ENCODE results near the gene SPOP.
"Not testable (repeated sequence)": the region's sequence is repeated elsewhere in the genome, so short reads cannot be mapped to it uniquely, and the experiment has no call there.

SPOP gene

DNA sequence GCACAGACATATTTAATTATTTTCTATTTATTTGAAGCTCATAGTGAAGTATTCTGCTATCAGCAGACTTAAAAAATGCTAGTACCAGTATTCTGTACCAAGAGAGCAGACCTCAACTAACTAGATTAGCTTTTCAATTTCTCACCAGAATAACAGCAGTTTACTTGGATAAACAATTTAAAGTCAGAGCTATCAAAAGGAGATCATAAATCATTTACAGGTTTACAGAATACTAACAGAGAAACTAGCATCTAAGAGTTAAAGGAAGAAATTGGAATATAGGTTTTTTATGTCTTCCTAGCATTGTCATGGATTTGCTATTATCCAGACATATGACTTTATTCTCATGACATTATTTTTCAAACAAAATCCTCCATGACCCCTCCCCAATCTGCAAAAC, 3.4 kb downstream of the SPOP start:
- TF ChIP-seq TAF1 (IDR thresholded peaks at IDR 0.05; ENCODE audit: borderline replicate concordance, low read depth, low read length) (no peak), POLR2A (IDR thresholded peaks at IDR 0.05; ENCODE audit: low read depth, low read length) (no peak), POLR2AphosphoS5 (IDR thresholded peaks at IDR 0.05; ENCODE audit: low read depth, low read length) (no peak)
- DNase-seq (ENCODE audit: insufficient read length) (no peak), FAIRE-seq (no peak)

DNA sequence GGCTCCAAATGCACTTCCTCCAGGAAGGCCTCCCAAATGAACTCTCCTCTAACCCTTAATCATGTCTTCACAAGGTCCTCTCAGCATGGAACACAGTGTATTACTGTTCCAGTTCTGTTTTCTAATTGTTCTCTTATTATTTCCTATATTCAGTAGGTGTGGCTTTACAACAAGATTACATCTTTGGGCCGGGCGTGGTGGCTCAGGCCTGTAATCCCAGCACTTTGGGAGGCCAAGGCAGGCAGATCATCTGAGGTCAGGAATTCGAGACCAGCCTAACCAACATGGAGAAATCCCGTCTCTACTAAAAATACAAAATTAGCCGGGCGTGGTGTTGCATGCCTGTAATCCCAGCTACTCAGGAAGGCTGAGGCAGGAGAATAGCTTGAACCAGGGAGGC, 4.2 kb downstream of the SPOP start:
- not testable (repeated sequence) for DNase-seq (ENCODE audit: insufficient read length); FAIRE-seq

DNA sequence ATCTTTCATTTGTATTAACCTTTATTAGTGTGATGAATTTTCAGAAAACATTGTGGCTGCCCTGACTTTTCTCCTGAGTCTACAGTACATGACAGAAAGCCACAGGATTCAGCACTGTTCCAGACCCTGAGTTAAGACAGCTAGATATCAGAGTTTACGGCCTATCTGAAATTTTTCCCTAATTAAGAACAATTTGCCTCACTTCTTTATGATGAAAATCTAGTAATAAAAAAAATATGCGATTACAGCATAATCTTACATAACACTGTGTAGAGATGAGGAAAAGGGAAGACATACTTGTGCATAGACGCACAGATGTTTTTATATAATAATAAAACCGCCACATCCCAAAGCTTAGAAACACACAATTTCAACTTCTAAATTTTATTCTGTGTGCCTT, 7.3 kb downstream of the SPOP start:
- FAIRE-seq (no peak), DNase-seq (ENCODE audit: insufficient read length) (no peak)
- TF ChIP-seq TAF1 (IDR thresholded peaks at IDR 0.05; ENCODE audit: borderline replicate concordance, low read depth, low read length) (no peak), POLR2A (IDR thresholded peaks at IDR 0.05; ENCODE audit: low read depth, low read length) (no peak), POLR2AphosphoS5 (IDR thresholded peaks at IDR 0.05; ENCODE audit: low read depth, low read length) (no peak)

DNA sequence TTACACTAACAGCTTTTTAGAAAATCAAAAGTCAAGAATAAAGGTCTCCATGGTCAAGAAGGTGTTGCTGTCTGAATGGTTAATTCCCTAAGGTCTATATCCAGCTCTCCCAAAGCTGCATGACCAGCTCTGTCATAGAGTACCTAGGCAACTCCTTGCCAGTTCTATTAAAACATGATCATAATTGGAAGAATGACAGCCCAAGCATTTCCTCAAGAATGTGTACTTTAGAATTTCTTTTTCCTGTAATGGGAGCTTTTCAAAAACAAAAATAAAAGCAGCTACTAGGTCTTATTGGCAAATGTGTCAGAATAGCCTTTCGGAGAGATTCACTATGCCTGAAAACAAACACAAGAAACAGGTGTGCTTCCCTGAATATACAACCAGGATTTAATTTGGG, 7.9 kb downstream of the SPOP start:
- DNase-seq (ENCODE audit: insufficient read length), result no peak
- TF ChIP-seq POLR2AphosphoS5 (IDR thresholded peaks at IDR 0.05; ENCODE audit: low read depth, low read length), result no peak
- no peak for TF ChIP-seq POLR2A (IDR thresholded peaks at IDR 0.05; ENCODE audit: low read depth, low read length)
- TF ChIP-seq TAF1 (IDR thresholded peaks at IDR 0.05; ENCODE audit: borderline replicate concordance, low read depth, low read length), result no peak
- FAIRE-seq, result peak; percentile 38

DNA sequence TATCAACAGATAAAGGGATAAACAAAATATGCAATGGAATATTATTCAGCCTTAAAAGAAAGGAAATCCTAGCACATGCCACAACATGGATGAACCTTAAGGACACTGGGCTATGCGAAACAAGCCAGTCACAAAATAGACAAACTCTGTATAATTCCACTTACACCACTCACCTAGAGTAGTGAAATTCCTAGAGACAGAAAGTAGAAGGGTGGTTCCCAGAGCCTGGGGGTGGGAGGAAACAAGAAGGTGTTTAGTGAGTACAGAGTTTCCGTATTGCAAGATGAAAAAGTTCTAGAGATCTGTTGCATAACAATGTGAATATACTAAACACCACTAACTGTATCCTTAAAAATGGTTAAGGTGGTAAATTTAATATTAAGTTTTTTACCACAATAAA, 10.0 kb downstream of the SPOP start:
- DNase-seq (ENCODE audit: insufficient read length) (no peak), FAIRE-seq (no peak)
- TF ChIP-seq TAF1 (IDR thresholded peaks at IDR 0.05; ENCODE audit: borderline replicate concordance, low read depth, low read length) (no peak), POLR2AphosphoS5 (IDR thresholded peaks at IDR 0.05; ENCODE audit: low read depth, low read length) (no peak), POLR2A (IDR thresholded peaks at IDR 0.05; ENCODE audit: low read depth, low read length) (no peak)

DNA sequence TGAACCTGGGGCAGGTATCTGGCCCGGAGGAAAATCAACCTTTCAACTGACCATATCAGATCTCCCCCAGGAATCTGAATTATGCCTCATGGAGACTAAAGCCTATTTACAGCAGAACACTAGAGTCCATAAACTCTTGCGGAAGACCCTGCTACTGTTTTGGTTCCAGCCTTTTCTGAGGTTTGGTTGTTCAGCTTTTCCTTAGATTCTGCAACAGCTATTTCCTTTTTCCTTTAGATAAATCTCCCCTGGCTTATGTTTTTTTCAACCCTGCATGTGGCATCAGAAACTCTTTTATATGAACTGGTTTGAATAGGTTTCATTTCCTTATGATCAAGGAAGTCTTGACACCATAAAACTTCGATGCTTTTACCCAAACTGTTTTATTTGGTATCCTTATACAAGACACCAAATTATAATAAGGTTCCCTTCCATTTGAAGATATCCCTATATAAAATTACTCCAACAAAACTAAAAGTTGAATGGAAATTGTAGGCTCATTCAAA, 13.1 kb downstream of the SPOP start:
- no peak for DNase-seq (ENCODE audit: insufficient read length)
- FAIRE-seq, result no peak
- TF ChIP-seq TAF1 (IDR thresholded peaks at IDR 0.05; ENCODE audit: borderline replicate concordance, low read depth, low read length), result no peak
- TF ChIP-seq POLR2AphosphoS5 (IDR thresholded peaks at IDR 0.05; ENCODE audit: low read depth, low read length), result no peak
- TF ChIP-seq POLR2A (IDR thresholded peaks at IDR 0.05; ENCODE audit: low read depth, low read length), result no peak

DNA sequence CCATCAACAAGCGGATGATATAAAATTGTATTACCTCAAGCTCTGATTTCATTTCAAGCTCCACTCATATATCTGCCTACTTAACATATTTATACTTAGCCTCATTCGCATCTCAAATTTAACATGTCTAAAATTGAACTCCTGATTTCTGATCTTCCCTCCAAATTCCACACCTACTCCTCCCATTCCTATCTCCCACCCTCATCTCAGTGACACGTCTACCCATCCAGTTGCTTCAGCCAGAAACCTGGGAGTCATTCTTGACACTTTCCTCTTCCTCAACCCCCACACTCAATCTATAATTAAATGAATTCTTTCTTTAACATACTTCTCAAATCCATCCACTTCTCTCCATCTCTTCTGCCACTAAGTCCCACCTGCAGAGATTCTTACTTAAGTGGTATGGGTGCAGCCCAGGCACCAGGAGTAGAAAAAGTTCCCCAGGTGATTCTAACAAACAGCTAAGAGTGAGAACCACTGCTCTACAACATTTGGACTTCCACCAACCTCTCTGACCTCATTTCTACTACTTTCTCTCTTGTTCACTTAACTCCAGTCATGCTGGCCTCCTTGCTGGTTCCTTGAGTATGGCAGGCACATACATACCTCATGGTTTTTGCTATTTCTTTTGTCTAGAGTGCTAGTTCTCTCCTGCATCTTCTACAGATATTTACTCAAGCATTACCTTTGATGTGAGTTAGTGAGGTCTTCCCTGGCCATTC, 18.1 kb downstream of the SPOP start:
- FAIRE-seq, result no peak
- no peak for DNase-seq (ENCODE audit: insufficient read length)
- no peak for TF ChIP-seq POLR2A (IDR thresholded peaks at IDR 0.05; ENCODE audit: low read depth, low read length)
- TF ChIP-seq POLR2AphosphoS5 (IDR thresholded peaks at IDR 0.05; ENCODE audit: low read depth, low read length), result no peak
- TF ChIP-seq TAF1 (IDR thresholded peaks at IDR 0.05; ENCODE audit: borderline replicate concordance, low read depth, low read length), result no peak

DNA sequence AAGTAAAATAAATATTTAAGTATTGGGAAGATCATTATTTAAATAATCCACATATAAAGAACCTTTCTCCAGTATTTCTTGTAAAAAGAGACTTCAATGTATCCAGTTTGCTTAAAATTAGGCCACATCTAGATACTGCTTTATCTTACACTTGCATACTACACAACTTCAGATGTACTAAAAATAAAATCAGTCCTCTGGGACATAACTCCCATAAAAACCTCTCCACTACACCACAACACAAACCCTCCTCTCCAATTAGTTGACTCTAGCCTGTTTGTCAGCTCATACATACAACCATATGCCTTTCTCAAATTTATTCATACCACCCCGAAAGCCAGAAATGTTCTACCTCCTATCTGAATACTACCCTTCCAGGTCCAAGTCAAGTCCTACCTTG, 21.6 kb downstream of the SPOP start:
- FAIRE-seq, result no peak
- TF ChIP-seq POLR2AphosphoS5 (IDR thresholded peaks at IDR 0.05; ENCODE audit: low read depth, low read length), result no peak
- TF ChIP-seq POLR2A (IDR thresholded peaks at IDR 0.05; ENCODE audit: low read depth, low read length), result no peak
- TF ChIP-seq TAF1 (IDR thresholded peaks at IDR 0.05; ENCODE audit: borderline replicate concordance, low read depth, low read length), result no peak
- no peak for DNase-seq (ENCODE audit: insufficient read length)

DNA sequence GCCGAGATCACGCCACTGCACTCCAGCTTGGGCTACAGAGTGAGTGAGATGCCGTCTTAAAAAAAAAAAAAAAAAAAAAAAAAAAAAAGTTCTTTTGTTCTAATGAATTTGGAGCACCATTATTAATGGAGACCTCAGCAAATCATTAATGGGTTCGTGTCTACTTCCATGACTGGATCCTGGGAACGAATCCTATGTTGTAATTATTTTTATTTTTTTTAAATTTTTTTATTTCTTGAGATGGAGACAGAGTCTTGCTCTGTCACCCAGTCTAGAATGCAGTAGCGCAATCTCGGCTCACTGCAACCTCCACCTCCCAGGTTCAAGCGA, 30.7 kb downstream of the SPOP start:
- FAIRE-seq, result no peak
- no peak for DNase-seq (ENCODE audit: insufficient read length)
- TF ChIP-seq POLR2AphosphoS5 (IDR thresholded peaks at IDR 0.05; ENCODE audit: low read depth, low read length), result no peak
- TF ChIP-seq POLR2A (IDR thresholded peaks at IDR 0.05; ENCODE audit: low read depth, low read length), result no peak
- no peak for TF ChIP-seq TAF1 (IDR thresholded peaks at IDR 0.05; ENCODE audit: borderline replicate concordance, low read depth, low read length)

DNA sequence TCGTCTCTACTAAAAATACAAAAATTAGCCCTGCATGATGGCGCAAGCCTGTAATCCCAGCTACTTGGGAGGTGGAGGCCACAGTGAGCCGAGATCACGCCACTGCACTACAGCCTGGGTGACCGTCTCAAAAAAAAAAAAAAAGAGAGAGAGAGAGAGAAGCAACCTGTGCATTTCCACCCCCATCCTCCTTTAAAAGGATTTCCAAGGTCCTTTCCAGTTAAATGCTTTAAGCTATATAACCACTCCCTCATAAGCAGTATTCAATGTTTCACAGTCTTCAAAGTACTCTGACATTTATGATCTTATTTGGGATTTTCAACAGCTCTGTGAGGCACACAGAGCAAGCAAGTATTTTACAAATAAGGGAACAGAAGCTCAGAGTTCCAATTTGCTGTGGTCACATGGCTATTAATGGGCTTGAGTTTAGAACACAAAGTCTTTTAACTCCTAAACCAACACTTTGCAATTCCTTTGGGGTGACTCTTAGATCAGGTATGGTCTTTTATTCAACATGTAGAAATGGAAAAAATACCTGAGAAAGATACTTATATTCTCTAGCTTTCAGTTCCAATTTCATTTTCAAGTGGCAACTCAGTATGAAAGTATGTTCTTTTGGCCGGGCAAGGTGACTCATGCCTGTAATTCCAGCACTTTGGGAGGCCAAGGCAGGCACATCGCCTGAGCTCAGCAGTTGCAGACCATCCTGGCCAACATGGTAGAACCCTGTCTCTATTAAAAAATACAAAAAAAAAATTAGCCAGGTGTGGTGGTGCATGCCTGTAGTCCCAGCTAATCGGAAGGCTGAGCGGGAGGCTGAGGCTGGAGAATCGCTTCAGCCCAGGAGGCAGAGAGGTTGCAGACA, 31.3 kb downstream of the SPOP start:
- DNase-seq (ENCODE audit: insufficient read length) (no peak), FAIRE-seq (peak; percentile 73)
- no peak for TF ChIP-seq POLR2A (IDR thresholded peaks at IDR 0.05; ENCODE audit: low read depth, low read length)
- no peak for TF ChIP-seq TAF1 (IDR thresholded peaks at IDR 0.05; ENCODE audit: borderline replicate concordance, low read depth, low read length)
- TF ChIP-seq POLR2AphosphoS5 (IDR thresholded peaks at IDR 0.05; ENCODE audit: low read depth, low read length), result no peak

DNA sequence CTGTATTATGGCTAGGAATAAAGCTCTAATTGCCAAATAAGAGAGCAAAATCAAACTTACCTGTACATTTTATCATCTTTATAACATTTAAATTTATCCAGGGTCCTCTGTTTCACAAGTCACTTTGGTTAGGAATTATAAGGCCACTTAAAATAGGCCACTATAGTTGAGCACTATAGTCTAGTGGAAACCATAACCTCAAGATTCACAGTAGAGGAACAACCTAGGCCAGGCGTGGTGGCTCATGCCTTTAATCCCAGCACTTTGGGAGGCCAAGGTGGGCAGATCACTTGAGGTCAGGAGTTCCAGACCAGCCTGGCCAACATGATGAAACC, 31.9 kb downstream of the SPOP start:
- not testable (repeated sequence) for FAIRE-seq; DNase-seq (ENCODE audit: insufficient read length)

DNA sequence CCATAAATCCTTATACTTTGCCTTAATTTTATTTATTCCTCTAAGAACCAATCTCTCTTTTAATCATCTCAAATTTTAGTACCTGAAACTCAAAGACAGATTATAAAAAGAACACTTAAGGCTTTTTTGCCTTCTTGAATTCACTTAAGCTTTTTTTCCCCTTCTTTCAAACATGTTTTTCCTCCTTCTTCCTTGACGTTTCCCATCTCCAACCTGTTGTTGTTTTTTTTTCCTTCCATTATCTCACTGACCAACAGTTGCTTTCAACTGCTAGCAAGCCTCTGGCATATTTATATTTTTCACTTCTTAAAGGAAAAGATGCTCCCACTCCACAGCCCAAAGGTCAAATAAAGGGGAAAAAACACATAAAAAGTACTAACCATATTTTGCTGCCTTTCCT, 32.2 kb downstream of the SPOP start:
- TF ChIP-seq POLR2A (IDR thresholded peaks at IDR 0.05; ENCODE audit: low read depth, low read length), result no peak
- no peak for TF ChIP-seq TAF1 (IDR thresholded peaks at IDR 0.05; ENCODE audit: borderline replicate concordance, low read depth, low read length)
- no peak for TF ChIP-seq POLR2AphosphoS5 (IDR thresholded peaks at IDR 0.05; ENCODE audit: low read depth, low read length)
- DNase-seq (ENCODE audit: insufficient read length) (no peak), FAIRE-seq (no peak)

Measured in GM12892 (cell line).